Lower leg skin (tissue), 3 donors: ENCODE measurements around the gene PTPN1.

Source experiments
- POLR2A ChIP-seq, 2 donors: fragments of 450-650 bp; IDR thresholded peaks; one replicate each; pipeline ENCODE4 v1.6.1; 2016 to 2017; ENCODE audit warnings: antibody characterized with exemption in 2 of 2, mild to moderate bottlenecking in 1 of 2, moderate library complexity in 1 of 2
- TF ChIP-seq, protein P1 (sequence below), 3 donors: fragments of 450-650 bp; IDR thresholded peaks; one replicate each; pipeline ENCODE4 v1.5.1; 2016; ENCODE audit warnings: antibody characterized with exemption in 3 of 3, mild to moderate bottlenecking in 3 of 3, moderate library complexity in 2 of 3

DNA sequence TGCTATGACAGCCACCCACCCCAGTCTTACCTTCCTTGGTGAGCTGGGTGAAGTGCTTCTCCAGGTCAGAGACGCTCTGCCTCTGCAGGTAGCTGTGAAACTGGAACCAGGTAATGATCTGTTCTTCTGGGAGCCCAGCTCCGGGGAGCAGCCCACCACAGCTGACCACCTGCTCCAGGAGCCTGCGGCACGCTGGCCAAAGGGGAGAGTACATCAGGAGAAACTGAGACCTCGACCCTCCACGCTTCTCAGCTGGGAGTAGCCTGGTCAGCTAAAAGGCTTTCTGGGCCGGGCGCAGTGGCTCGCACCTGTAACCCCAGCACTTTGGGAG is 82.8 kb downstream of the PTPN1 start:
- TF ChIP-seq POLR2A (IDR thresholded peaks at IDR 0.05) = no peak
- TF ChIP-seq, protein P1, sequence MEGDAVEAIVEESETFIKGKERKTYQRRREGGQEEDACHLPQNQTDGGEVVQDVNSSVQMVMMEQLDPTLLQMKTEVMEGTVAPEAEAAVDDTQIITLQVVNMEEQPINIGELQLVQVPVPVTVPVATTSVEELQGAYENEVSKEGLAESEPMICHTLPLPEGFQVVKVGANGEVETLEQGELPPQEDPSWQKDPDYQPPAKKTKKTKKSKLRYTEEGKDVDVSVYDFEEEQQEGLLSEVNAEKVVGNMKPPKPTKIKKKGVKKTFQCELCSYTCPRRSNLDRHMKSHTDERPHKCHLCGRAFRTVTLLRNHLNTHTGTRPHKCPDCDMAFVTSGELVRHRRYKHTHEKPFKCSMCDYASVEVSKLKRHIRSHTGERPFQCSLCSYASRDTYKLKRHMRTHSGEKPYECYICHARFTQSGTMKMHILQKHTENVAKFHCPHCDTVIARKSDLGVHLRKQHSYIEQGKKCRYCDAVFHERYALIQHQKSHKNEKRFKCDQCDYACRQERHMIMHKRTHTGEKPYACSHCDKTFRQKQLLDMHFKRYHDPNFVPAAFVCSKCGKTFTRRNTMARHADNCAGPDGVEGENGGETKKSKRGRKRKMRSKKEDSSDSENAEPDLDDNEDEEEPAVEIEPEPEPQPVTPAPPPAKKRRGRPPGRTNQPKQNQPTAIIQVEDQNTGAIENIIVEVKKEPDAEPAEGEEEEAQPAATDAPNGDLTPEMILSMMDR (IDR thresholded peaks at IDR 0.05) = no peak
